H9 (cell line): ENCODE data around the gene TNC. TPM values are rescaled to one million over a fixed set of nuclear protein-coding genes. Genes with fewer than 3 reads are reported as not detected.

ENCODE experiments used
- DNase-seq: peaks from one replicate; pipeline ENCODE4 v3.0.0-alpha.2; 2017
- H2AFZ ChIP-seq: one replicate; pipeline ENCODE4 v1.6.1; 2013; ENCODE audit warnings: mild to moderate bottlenecking, low read length, control low read depth, moderate library complexity
- H2AK5ac ChIP-seq: 2 replicates; pipeline ENCODE4 v1.6.1; 2013; ENCODE audit warnings: low read length, control low read depth, mixed read lengths; ENCODE audit not compliant: insufficient read length
- H2BK120ac ChIP-seq: one replicate; pipeline ENCODE4 v1.6.1; 2013; ENCODE audit warnings: low read depth, mild to moderate bottlenecking, low read length, control low read depth, inconsistent platforms; ENCODE audit not compliant: poor library complexity, severe bottlenecking
- H2BK12ac ChIP-seq: 2 replicates; pipeline ENCODE4 v1.6.1; 2013; ENCODE audit warnings: low read length, control low read depth, mixed read lengths, low read depth; ENCODE audit not compliant: insufficient read length
- H2BK15ac ChIP-seq: 2 replicates; pipeline ENCODE4 v1.6.1; 2013; ENCODE audit warnings: low read depth, low read length, control low read depth
- H2BK20ac ChIP-seq: one replicate; pipeline ENCODE4 v1.6.1; 2013; ENCODE audit warnings: low read depth, mild to moderate bottlenecking, low read length, control low read depth, inconsistent platforms; ENCODE audit not compliant: poor library complexity, severe bottlenecking
- H2BK5ac ChIP-seq: 2 replicates; pipeline ENCODE4 v1.6.1; 2013; ENCODE audit warnings: low read length, control low read depth, mixed read lengths; ENCODE audit not compliant: insufficient read length
- H3K14ac ChIP-seq: 2 replicates; pipeline ENCODE4 v1.6.1; 2013; ENCODE audit warnings: low read length, control low read depth; ENCODE audit not compliant: insufficient read depth
- H3K18ac ChIP-seq: 2 replicates; pipeline ENCODE4 v1.6.1; 2013; ENCODE audit warnings: low read depth, mild to moderate bottlenecking, mixed read lengths, low read length, control low read depth; ENCODE audit not compliant: insufficient read length
- H3K23ac ChIP-seq: 2 replicates; pipeline ENCODE4 v1.6.1; 2013; ENCODE audit warnings: low read length, control low read depth, mixed read lengths, low read depth; ENCODE audit not compliant: insufficient read length
- H3K23me2 ChIP-seq: 2 replicates; pipeline ENCODE4 v1.6.1; 2013; ENCODE audit warnings: low read depth, mild to moderate bottlenecking, mixed read lengths, low read length, control low read depth; ENCODE audit not compliant: insufficient read length, poor library complexity, severe bottlenecking
- H3K27ac ChIP-seq: 2 replicates; pipeline ENCODE4 v1.5.1; 2013; ENCODE audit warnings: low read length, control low read depth, mixed read lengths, low read depth; ENCODE audit not compliant: insufficient read length
- H3K27me3 ChIP-seq: 2 replicates; pipeline ENCODE4 v1.6.1; 2013; ENCODE audit warnings: low read length, control low read depth, inconsistent platforms; ENCODE audit not compliant: insufficient read depth
- H3K4ac ChIP-seq: 2 replicates; pipeline ENCODE4 v1.6.1; 2013; ENCODE audit warnings: low read depth, mild to moderate bottlenecking, control low read depth, inconsistent platforms, low read length, moderate library complexity
- H3K4me1 ChIP-seq: 2 replicates; pipeline ENCODE4 v1.6.1; 2013; ENCODE audit warnings: low read length, control low read depth, inconsistent platforms; ENCODE audit not compliant: insufficient read depth
- H3K4me2 ChIP-seq: 2 replicates; pipeline ENCODE4 v1.6.1; 2013; ENCODE audit warnings: low read length, control low read depth, mixed read lengths; ENCODE audit not compliant: insufficient read length, insufficient read depth
- H3K56ac ChIP-seq: 2 replicates; pipeline ENCODE4 v1.6.1; 2013; ENCODE audit warnings: low read depth, mild to moderate bottlenecking, mixed read lengths, low read length, control low read depth; ENCODE audit not compliant: insufficient read length
- H3K79me1 ChIP-seq: 2 replicates; pipeline ENCODE4 v1.6.1; 2013; ENCODE audit warnings: low read depth, mild to moderate bottlenecking, moderate library complexity, low read length, control low read depth, inconsistent platforms; ENCODE audit not compliant: insufficient read depth, poor library complexity, severe bottlenecking
- H3K79me2 ChIP-seq: 2 replicates; pipeline ENCODE4 v1.6.1; 2013; ENCODE audit warnings: low read length, control low read depth, inconsistent platforms; ENCODE audit not compliant: insufficient read depth
- H3K9ac ChIP-seq: 2 replicates; pipeline ENCODE4 v1.6.1; 2013; ENCODE audit warnings: low read length, control low read depth, mixed read lengths; ENCODE audit not compliant: insufficient read length; ENCODE audit errors: extremely low read depth
- H3K9me3 ChIP-seq: one replicate; pipeline ENCODE4 v1.6.1; 2013; ENCODE audit warnings: low read depth, low read length, inconsistent platforms; ENCODE audit not compliant: control insufficient read depth
- H3T11ph ChIP-seq: one replicate; pipeline ENCODE4 v1.6.1; 2013; ENCODE audit warnings: mild to moderate bottlenecking, low read length, control low read depth, inconsistent platforms
- H4K20me1 ChIP-seq: one replicate; pipeline ENCODE4 v1.6.1; 2013; ENCODE audit not compliant: control insufficient read depth, insufficient read length, insufficient read depth
- H4K5ac ChIP-seq: 2 replicates; pipeline ENCODE4 v1.6.1; 2013; ENCODE audit warnings: low read depth, mild to moderate bottlenecking, mixed read lengths, low read length, control low read depth; ENCODE audit not compliant: insufficient read length
- H4K8ac ChIP-seq: replicated peaks from 2 replicates; pipeline ENCODE4 v1.6.1; 2013; ENCODE audit warnings: low read length, control low read depth, mixed read lengths, low read depth; ENCODE audit not compliant: insufficient read length
- H4K91ac ChIP-seq: 2 replicates; pipeline ENCODE4 v1.6.1; 2013; ENCODE audit warnings: low read depth, mild to moderate bottlenecking, moderate library complexity, mixed read lengths, low read length, control low read depth; ENCODE audit not compliant: insufficient read length
- H3K27ac Mint-ChIP-seq, 3 experiments: 2 replicates in 2 of 3; 3 replicates in 1 of 3; pipeline ENCODE4 v1.8.0; 2020 to 2021; ENCODE audit warnings: mixed read lengths in 3 of 3, mild to moderate bottlenecking in 1 of 3, moderate library complexity in 1 of 3
- H3K27me3 Mint-ChIP-seq: 2 replicates; pipeline ENCODE4 v1.8.0; 2021; ENCODE audit warnings: low read depth, mild to moderate bottlenecking, moderate library complexity, mixed read lengths
- H3K36me3 Mint-ChIP-seq, 3 experiments: 2 replicates in 2 of 3; 3 replicates in 1 of 3; pipeline ENCODE4 v1.8.0; 2020 to 2021; ENCODE audit warnings: low read depth in 3 of 3, mixed read lengths in 3 of 3; ENCODE audit not compliant: insufficient read depth in 1 of 3
- H3K4me1 Mint-ChIP-seq, 2 experiments: 2 replicates each; pipeline ENCODE4 v1.8.0; 2020; ENCODE audit warnings: mixed read lengths in 2 of 2
- H3K4me3 Mint-ChIP-seq, 2 experiments: 2 replicates in 1 of 2; 3 replicates in 1 of 2; pipeline ENCODE4 v1.8.0; 2020 to 2021; ENCODE audit warnings: mild to moderate bottlenecking in 2 of 2, mixed read lengths in 2 of 2, moderate library complexity in 1 of 2
- H3K9me3 Mint-ChIP-seq, 2 experiments: 2 replicates in 1 of 2; 3 replicates in 1 of 2; pipeline ENCODE4 v1.8.0; 2020; ENCODE audit warnings: mild to moderate bottlenecking in 2 of 2, mixed read lengths in 2 of 2, moderate library complexity in 1 of 2
- WGBS: extraction: QIAGEN DNeasy Blood & Tissue Kit; methylation state at CpG from one replicate; pipeline ENCODE4 v1.1.7; 2013; ENCODE audit warnings: missing lambda C conversion rate, low lambda C conversion rate, mixed read lengths; ENCODE audit not compliant: insufficient read length; ENCODE audit errors: extremely low coverage; 5-methylcytosine and 5-hydroxymethylcytosine counted together
- total RNA-seq: library from RNA; stranded (reverse); gene quantifications from 2 replicates; pipeline ENCODE4 v1.2.1, GENCODE V29; 2021
- TF ChIP-seq, protein P1 (sequence below): fragments of 200-600 bp; sonication (generic); conservative IDR thresholded peaks from 3 replicates; pipeline ENCODE4 v1.8.0; 2021; ENCODE audit warnings: antibody characterized with exemption, mild to moderate bottlenecking

Gene TNC
- total RNA-seq, 1 experiment from 2014 or later, result 0.63 TPM

- H3K4me1 ChIP-seq, result no peaks in the 10 kb centered on the region
- no peak overlapping the region for H4K5ac ChIP-seq
- no peaks in the 10 kb centered on the region for H3K9me3 ChIP-seq
- no peak overlapping the region for H3K18ac ChIP-seq
- H3K27ac ChIP-seq, result no peak overlapping the region
- no peak overlapping the region for H3T11ph ChIP-seq
- H3K79me2 ChIP-seq, result no peaks in the 10 kb centered on the region; the same call in 1 of the 2 replicates
- no peak overlapping the region for H3K14ac ChIP-seq
- H3K23ac ChIP-seq, result no peak overlapping the region
- H3K27ac Mint-ChIP-seq, result no peak overlapping the region
- no peaks in the 10 kb centered on the region for H3K23me2 ChIP-seq
- H4K20me1 ChIP-seq, result no peaks in the 10 kb centered on the region
- H3K36me3 Mint-ChIP-seq, result no peaks in the 10 kb centered on the region
- WGBS, result no CpG with 5 or more reads among the region's 8 CpGs
- H3K9ac ChIP-seq, result no peak overlapping the region
- H2BK15ac ChIP-seq, result no peak overlapping the region
- TF ChIP-seq, protein P1, sequence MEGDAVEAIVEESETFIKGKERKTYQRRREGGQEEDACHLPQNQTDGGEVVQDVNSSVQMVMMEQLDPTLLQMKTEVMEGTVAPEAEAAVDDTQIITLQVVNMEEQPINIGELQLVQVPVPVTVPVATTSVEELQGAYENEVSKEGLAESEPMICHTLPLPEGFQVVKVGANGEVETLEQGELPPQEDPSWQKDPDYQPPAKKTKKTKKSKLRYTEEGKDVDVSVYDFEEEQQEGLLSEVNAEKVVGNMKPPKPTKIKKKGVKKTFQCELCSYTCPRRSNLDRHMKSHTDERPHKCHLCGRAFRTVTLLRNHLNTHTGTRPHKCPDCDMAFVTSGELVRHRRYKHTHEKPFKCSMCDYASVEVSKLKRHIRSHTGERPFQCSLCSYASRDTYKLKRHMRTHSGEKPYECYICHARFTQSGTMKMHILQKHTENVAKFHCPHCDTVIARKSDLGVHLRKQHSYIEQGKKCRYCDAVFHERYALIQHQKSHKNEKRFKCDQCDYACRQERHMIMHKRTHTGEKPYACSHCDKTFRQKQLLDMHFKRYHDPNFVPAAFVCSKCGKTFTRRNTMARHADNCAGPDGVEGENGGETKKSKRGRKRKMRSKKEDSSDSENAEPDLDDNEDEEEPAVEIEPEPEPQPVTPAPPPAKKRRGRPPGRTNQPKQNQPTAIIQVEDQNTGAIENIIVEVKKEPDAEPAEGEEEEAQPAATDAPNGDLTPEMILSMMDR, result no peak
- no peaks in the 10 kb centered on the region for H3K79me1 ChIP-seq
- DNase-seq, result no peak
- no peak overlapping the region for H2BK12ac ChIP-seq
- H2AK5ac ChIP-seq, result no peak overlapping the region
- H3K9me3 Mint-ChIP-seq, result no peaks in the 10 kb centered on the region
- no peak overlapping the region for H3K4ac ChIP-seq
- H2BK120ac ChIP-seq, result no peak overlapping the region
- no peak overlapping the region for H4K8ac ChIP-seq
- H3K56ac ChIP-seq, result no peak overlapping the region
- H4K91ac ChIP-seq, result no peak overlapping the region
- no peaks in the 10 kb centered on the region for H3K27me3 ChIP-seq
- H3K4me2 ChIP-seq, result no peak overlapping the region
- no peaks in the 10 kb centered on the region for H3K4me1 Mint-ChIP-seq
- peaks cover 77% of the 10 kb centered on the region for H3K27me3 Mint-ChIP-seq
- no peak overlapping the region for H2BK20ac ChIP-seq
- H2BK5ac ChIP-seq, result no peak overlapping the region
- H3K4me3 Mint-ChIP-seq, result no peak overlapping the region
- H2AFZ ChIP-seq, result no peak overlapping the region
Observed at GRCh38 chr9:115002371-115003120, 115.4 kb downstream of the TNC start.
